GM18519 (cell line): ENCODE results near the gene ATG13.

Experiments
- ATAC-seq: cut with Tn5 transposase; IDR thresholded peaks from one replicate; pipeline ENCODE4 v1.9.1; 2021; ENCODE audit warnings: mild to moderate bottlenecking, moderate library complexity; ENCODE audit not compliant: unreplicated experiment, low FRiP score

ATG13 gene

DNA sequence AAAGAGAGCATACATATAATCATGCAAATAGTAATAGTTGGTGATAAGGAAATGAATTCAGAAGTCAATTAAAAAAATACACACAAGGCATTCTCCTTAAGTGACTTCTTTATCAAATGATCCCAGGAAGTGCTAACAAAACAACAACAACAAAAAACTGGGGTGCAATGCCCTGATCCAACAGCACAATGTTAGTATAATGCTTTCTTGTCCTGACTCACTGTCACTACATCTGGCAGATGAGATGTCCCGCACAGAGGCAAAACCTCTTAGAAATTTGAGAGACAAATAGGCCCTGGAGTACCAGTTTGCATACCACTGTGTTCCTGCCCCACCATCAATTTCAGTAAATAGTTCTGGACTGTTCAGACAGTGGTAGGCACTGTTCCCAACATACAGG lies 12.6 kb upstream of the ATG13 start:
- ATAC-seq: no peak

DNA sequence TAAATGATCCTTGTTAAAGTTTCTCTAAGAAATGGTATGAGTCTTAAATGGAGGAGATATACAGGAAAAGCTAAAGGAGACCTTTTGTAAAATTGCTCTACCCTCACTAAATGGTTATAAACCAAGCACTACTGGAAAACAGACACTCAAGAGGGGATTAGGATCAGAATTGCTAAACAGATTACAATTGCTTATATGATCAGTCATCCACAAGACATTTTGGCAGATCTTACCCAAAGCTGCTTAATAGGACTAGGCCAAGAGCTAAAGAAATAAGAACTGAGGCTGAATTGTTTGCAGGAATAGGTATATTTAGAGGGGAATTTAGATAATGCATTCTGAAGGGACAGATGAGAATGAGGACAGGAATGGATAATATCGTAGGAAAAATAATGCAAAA lies 9.8 kb upstream of the ATG13 start:
- no peak for ATAC-seq

- ATAC-seq: no peak
Observed at GRCh38 chr11:46609386-46609785, 8.0 kb upstream of the ATG13 start.

GRCh38 chr11:46611526-46612304 lies 5.6 kb upstream of the ATG13 start:
- ATAC-seq: no peak

DNA sequence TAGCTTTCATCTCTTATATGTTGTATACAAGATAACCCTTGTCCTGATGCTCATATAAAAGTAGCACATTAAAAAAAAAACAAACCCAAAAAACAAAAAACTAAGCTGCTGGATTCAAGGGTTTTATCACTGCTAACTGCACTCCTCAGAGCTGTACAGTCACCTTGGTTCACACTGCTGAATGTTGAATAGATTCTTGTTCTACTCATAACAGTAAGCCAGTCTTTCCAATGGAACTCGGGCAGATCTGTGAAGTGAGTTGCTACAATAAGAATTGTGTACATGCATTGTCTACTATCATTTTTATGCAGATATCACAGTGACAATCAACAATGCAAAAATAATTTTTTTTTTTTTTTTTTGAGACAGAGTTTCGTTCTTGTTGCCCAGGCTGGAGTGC lies 5.0 kb upstream of the ATG13 start:
- ATAC-seq: no peak

DNA sequence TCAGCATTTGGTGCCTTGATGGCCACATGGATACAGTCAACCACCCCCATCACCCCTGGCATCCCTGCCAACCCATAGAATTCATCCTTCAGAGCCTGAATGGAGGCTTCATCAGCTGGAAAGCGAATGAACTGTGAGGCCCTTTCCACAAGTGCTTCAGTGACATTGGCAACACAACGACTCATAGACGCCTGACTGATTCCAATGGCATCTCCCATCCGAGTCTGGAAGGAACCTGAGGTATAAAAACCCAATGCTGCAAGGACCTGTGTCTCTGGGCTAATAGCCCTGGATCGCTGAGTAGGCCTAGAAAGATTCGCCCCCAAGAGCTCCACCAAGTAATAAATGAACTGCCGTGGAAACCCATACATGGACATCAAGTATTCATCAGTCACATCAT lies 1.6 kb upstream of the ATG13 start:
- ATAC-seq: no peak

DNA sequence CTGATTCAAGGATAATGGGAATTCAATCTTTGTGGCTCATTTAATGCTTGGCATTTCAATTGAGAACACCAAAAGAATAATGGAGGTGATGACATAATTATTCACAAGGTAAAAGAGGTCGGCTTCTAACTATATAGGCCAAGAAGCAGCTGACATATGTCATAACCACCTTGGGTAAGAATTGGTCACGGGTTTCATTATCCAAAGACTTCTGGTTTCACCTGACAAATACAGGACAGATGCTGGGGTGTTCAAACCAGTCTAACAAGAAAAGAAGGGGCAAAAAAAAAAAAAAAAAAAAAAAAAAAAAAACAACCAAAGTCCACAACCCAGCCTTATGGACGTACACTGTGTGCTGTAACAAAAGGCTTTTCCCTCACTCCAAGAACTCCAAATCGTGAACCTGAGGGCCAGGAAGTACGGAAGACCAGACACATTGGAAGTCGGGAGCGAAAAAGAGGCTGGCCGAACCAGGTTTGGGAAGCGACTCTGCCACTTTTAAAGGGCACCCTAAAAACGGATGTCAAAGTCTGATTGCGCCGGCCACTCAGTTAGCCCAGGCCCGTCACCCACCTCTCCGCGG lies 711 bp upstream of the ATG13 start:
- no peak for ATAC-seq

GRCh38 chr11:46617972-46618314 lies 590 bp downstream of the ATG13 start:
- ATAC-seq: no peak

GRCh38 chr11:46618837-46619236 lies 1.5 kb downstream of the ATG13 start:
- ATAC-seq: no peak

DNA sequence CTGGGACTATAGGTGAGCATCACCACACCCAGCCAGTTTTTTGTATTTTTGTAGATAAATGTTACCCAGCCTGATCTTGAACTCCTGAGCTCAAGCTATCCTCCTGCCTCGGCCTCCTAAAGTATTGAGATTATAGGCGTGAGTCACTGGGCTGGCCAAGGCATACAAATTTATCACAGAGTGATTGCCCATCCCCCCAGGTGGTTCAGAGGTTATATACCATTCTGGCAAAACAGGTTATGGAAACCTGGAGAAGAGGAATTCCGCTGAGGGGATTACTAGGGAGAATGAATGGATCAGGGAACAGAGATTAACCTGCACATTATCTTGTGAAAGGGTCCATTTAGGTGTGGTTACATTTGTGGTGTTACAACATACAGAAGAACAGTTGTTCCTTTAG lies 8.1 kb downstream of the ATG13 start:
- no peak for ATAC-seq

GRCh38 chr11:46628961-46629360 lies 11.6 kb downstream of the ATG13 start:
- no peak for ATAC-seq

GRCh38 chr11:46630237-46630636 lies 12.9 kb downstream of the ATG13 start:
- ATAC-seq: no peak

DNA sequence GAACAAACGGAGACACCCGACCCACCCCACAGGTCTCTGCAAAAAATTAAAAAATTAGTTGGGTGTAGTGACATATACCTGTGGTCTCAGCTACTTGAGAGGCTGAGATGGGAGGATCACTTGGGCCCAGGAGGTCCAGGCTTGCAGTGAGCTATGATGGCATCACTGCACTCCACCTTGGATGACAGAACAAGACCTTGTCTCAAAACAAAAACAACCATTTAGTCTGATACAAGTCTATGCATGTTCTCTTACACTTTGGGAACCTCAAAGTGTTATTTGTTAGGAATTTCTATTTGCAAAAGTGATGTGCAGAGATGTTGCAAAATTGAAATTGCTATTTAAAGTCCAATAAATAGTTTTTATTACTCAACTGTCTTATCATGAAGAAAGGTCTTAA lies 14.3 kb downstream of the ATG13 start:
- no peak for ATAC-seq

DNA sequence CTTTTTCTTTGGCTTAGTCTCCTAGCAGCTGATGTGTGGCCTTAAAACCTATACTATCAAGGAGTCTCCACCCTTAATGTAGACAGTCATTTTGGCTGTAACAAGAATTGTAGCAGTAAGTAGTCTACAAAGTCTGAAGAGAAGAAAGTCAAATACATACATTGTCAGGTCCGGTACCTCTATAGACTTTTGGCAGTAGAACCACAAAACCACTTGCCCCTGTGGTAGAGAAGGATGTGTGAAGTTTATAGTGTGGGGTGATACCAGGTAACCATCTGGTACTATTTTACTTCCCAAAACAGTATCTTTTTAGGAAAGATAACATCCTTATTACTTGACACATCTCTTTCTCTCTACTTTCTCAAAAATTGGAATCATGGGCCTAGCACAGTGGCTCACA lies 15.1 kb downstream of the ATG13 start:
- no peak for ATAC-seq

- ATAC-seq: no peak
Observed at GRCh38 chr11:46633291-46634217, 16.2 kb downstream of the ATG13 start.

- no peak for ATAC-seq
Observed at GRCh38 chr11:46635557-46636139, 18.3 kb downstream of the ATG13 start.

- no peak for ATAC-seq
Observed at GRCh38 chr11:46637546-46637945, 20.2 kb downstream of the ATG13 start.

- ATAC-seq: no peak
Observed at GRCh38 chr11:46639197-46639839, 22.0 kb downstream of the ATG13 start.

DNA sequence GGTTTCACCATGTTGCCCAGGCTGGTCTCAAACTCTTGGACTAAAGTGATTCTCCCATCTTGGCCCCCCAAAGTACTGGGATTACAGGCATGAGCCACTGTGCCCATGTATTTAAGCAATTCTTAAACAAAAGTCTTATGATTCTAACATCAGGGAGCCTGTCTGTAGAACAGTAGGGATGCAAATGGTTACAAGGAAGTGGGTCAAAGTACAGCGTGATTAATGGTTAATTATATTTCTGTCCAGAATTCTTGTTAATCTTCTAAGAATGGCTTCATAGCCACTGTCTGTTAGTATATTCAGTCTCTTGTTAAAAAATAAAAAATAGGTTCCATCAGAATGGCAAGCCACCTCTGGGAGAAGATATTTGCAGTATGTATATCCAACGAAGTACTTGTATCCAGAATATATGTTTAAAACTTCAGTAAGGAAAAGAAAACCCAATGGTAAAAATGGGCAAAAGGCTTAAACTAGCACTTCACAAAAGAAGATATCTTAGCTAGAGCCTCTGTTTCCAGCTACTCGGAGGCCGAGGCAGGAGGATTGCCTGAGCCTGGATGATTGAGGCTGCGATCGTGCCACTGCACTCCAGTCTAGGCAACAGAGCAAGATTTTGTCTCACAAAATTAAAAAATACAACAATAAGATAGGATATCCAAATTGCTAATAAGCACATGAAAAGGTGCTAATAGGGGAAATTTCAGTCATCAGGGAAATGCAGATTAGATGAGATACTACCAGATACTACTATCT lies 22.9 kb downstream of the ATG13 start:
- ATAC-seq: no peak

DNA sequence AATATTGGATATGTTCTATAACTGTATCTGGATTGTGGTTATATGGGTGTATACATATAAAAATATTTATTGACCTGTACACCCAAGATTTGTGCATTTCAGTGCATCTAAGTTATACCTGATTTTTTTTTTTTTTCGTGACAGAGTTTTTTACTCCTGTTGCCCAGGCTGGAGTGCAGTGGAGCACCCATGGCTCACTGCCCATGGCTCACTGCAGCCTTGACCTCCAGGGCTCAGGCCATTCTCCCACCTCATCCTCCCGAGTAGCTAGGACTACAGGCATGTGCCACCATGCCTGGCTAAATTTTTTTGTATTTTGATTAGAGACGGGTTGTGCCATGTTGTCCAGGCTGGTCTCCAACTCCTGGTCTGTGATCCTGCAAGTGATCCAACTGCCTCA lies 24.3 kb downstream of the ATG13 start:
- no peak for ATAC-seq
